ENCODE results near the gene EEF1B2. TPM values are rescaled to one million over a fixed set of nuclear protein-coding genes. Genes with fewer than 3 reads are reported as not detected.

Gene EEF1B2
- total RNA-seq, 1 donor from 2014 or later, result 728 TPM

DNA sequence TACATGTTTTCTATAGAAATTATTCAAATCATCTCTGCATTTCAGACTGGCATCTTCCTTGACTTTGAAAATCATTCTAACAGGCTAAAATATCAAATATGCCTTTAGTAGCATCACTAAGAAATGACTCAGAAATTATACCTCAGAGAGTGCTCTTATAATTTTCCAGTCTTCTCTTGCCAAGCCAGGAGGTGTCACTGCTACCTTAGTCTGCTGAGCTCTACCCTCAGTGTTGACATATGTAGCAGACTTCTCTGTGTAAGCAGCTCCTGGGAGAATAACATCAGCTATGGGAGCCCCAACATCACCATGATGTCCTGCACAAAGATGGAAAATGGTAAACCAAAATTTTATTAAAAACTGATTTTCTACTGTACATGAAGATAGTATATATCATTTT, 32.0 kb upstream of the EEF1B2 start:
- TF ChIP-seq, protein P1, sequence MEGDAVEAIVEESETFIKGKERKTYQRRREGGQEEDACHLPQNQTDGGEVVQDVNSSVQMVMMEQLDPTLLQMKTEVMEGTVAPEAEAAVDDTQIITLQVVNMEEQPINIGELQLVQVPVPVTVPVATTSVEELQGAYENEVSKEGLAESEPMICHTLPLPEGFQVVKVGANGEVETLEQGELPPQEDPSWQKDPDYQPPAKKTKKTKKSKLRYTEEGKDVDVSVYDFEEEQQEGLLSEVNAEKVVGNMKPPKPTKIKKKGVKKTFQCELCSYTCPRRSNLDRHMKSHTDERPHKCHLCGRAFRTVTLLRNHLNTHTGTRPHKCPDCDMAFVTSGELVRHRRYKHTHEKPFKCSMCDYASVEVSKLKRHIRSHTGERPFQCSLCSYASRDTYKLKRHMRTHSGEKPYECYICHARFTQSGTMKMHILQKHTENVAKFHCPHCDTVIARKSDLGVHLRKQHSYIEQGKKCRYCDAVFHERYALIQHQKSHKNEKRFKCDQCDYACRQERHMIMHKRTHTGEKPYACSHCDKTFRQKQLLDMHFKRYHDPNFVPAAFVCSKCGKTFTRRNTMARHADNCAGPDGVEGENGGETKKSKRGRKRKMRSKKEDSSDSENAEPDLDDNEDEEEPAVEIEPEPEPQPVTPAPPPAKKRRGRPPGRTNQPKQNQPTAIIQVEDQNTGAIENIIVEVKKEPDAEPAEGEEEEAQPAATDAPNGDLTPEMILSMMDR (conservative IDR thresholded peaks at IDR 0.05; ENCODE audit: low read depth, low read length), result no peak
- DNase-seq (ENCODE audit: low read depth), result no peak
- H3K4me3 ChIP-seq (ENCODE audit: low read depth, low read length), result no peak overlapping the region

DNA sequence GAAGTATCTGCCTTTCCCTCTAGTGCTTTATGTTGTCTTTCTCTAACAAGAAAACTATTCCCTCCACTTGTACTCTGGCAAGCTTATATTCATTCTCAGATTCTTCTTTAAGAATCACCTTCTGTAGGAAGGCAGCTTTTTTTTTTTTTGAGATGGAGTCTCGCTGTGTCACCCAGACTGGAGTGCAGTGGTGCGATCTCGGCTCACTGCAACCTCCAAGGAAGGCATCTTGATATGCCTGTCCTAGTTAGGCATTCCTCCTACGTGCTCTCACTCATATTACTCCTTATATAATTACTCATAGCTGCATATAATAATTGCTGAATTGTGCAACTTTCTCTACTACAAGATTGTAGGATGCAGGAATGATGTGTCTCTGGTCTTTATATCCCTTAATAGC, 16.2 kb upstream of the EEF1B2 start:
- no peak overlapping the region for H3K4me3 ChIP-seq (ENCODE audit: low read depth, low read length)
- DNase-seq (ENCODE audit: low read depth), result no peak
- TF ChIP-seq, protein P1 (conservative IDR thresholded peaks at IDR 0.05; ENCODE audit: low read depth, low read length), result no peak

DNA sequence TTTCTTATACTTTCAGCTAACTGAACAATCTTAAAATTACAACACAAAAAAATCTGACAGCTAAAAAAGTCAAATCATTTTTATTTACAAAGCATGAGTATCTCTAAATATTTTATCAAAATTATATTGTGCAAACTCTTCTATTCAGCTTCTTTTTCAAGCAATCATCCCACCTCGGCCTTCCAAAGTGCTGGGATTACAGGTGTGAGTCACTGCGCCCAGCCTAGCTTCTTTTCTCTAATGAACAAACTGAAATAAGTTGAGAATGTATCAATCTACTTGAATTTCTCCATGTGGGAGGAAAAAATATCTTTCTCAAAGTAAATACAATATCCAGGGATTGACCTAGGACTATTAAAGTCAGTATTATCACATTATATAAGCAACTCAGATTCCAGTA, 15.3 kb upstream of the EEF1B2 start:
- TF ChIP-seq, protein P1 (conservative IDR thresholded peaks at IDR 0.05; ENCODE audit: low read depth, low read length), result no peak
- no peak for DNase-seq (ENCODE audit: low read depth)
- no peak overlapping the region for H3K4me3 ChIP-seq (ENCODE audit: low read depth, low read length)

DNA sequence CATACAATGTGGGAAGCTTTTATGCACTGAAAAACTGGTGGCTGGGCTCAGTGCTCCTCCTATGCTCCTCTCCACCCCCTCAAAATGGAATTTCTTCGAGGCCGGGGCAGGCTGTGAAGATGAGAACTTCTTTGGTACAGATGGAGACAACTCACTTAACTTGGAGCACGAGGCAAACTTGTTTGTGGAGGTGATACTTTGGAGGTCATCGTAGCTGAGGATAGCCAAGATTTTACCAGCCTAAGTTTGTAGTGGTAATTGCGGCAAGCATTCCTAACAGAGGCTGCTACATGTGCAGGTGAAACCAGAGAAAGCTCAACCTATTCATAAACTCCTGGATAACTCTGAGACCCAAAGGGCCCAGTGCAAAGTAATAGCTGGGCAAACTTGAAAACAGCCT, 14.0 kb upstream of the EEF1B2 start:
- no peak for DNase-seq (ENCODE audit: low read depth)
- TF ChIP-seq, protein P1 (conservative IDR thresholded peaks at IDR 0.05; ENCODE audit: low read depth, low read length), result no peak
- no peak overlapping the region for H3K4me3 ChIP-seq (ENCODE audit: low read depth, low read length)

DNA sequence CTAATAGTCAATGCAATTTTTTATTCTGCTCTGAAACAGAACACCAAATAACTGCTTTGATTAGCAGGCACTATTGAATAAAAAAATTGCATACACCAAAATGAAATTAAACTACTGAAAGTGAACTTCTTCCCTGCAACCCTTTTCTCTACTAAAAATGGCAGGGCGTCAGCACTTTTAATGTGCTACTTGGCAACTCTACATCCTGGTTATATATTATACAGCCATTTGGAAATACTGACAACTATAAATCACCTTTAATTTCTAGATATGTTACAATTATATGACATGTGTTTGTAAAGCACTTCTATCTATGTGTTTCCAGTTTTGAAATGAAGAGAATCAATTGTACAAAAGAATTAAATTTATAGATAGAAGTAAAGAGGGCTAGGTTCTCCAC, 10.4 kb upstream of the EEF1B2 start:
- TF ChIP-seq, protein P1 (conservative IDR thresholded peaks at IDR 0.05; ENCODE audit: low read depth, low read length), result no peak
- H3K4me3 ChIP-seq (ENCODE audit: low read depth, low read length), result no peak overlapping the region
- no peak for DNase-seq (ENCODE audit: low read depth)

DNA sequence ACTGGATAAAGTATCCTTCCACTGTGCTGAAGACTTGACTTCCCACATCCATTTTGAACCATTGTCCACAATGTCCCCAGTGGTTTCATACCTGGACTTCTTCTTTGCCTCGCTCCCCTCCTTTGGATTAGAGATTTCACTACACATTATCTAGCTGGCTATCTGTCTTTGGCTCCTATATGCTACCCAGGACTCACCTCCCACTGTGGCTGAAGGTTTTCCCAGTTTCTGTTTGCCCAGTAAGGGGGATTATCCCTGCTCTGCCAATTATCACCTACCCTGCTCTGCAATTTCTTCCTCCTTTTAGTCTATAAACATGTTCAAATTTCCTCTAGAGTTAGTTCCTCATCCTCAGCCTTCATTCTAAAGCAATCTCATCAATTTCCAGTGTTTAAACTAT, 9.5 kb upstream of the EEF1B2 start:
- DNase-seq (ENCODE audit: low read depth), result no peak
- TF ChIP-seq, protein P1 (conservative IDR thresholded peaks at IDR 0.05; ENCODE audit: low read depth, low read length), result no peak
- no peak overlapping the region for H3K4me3 ChIP-seq (ENCODE audit: low read depth, low read length)

DNA sequence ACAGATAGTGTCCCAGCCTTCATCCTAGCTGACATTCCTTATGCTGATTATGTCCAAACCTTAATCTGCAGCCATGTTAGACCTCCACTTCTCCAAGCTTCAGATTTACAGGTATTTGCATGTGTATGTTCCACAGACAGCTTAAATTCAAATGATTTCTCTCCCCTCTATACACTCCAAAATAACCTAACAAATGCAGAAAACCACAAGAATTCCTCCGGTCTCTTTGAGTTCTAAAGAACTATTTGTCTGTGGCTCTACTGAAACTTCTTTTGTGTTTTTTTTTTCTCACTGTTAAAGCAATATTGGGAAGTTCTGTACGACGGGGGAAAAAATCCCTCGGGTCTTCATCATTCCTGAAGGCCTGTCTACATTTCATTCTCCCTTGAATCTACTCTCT, 9.1 kb upstream of the EEF1B2 start:
- no peak for DNase-seq (ENCODE audit: low read depth)
- H3K4me3 ChIP-seq (ENCODE audit: low read depth, low read length), result no peak overlapping the region
- TF ChIP-seq, protein P1 (conservative IDR thresholded peaks at IDR 0.05; ENCODE audit: low read depth, low read length), result no peak
